NB4 (cell line): ENCODE data around the gene REEP3.

ENCODE experiments used
- DNase-seq: peaks from one replicate; pipeline ENCODE4 v3.0.0; 2010; ENCODE audit warnings: low read depth
- H3K4me3 ChIP-seq: one replicate; pipeline ENCODE4 v1.5.1; 2011; ENCODE audit warnings: mild to moderate bottlenecking, low read depth, low read length, moderate library complexity
- CTCF ChIP-seq: IDR thresholded peaks from one replicate; pipeline ENCODE4 v1.5.1; 2012; ENCODE audit warnings: low read depth, low read length
- MAX ChIP-seq: IDR thresholded peaks from 2 replicates; pipeline ENCODE4 v1.6.1; 2011; ENCODE audit warnings: low read depth, low read length
- MYC ChIP-seq: IDR thresholded peaks from 2 replicates; pipeline ENCODE4 v1.6.1; 2011; ENCODE audit warnings: low read depth, low read length
- POLR2A ChIP-seq: IDR thresholded peaks from 2 replicates; pipeline ENCODE4 v1.6.1; 2011; ENCODE audit warnings: mild to moderate bottlenecking; ENCODE audit not compliant: insufficient read length; ENCODE audit errors: extremely low read depth

Gene REEP3

GRCh38 chr10:63603709-63604445 lies 82.7 kb downstream of the REEP3 start:
- TF ChIP-seq MAX (no peak), CTCF (no peak), POLR2A (no peak), MYC (no peak)
- no peak overlapping the region for H3K4me3 ChIP-seq
- no peak for DNase-seq

- no peak for DNase-seq
- no peak overlapping the region for H3K4me3 ChIP-seq
- TF ChIP-seq MYC (no peak), CTCF (no peak), MAX (no peak), POLR2A (no peak)
These were observed 84.2 kb downstream of the REEP3 start for GRCh38 chr10:63605197-63605967.

GRCh38 chr10:63608511-63608910 lies 87.3 kb downstream of the REEP3 start:
- no peak overlapping the region for H3K4me3 ChIP-seq
- DNase-seq = no peak
- TF ChIP-seq POLR2A = no peak
- no peak for TF ChIP-seq MYC
- no peak for TF ChIP-seq CTCF
- no peak for TF ChIP-seq MAX

- no peak overlapping the region for H3K4me3 ChIP-seq
- DNase-seq = no peak
- TF ChIP-seq MYC = no peak
- no peak for TF ChIP-seq POLR2A
- TF ChIP-seq CTCF = no peak
- no peak for TF ChIP-seq MAX
These were observed 89.9 kb downstream of the REEP3 start for GRCh38 chr10:63611078-63611477.

GRCh38 chr10:63614371-63614891 lies 93.2 kb downstream of the REEP3 start:
- DNase-seq = no peak
- H3K4me3 ChIP-seq = no peak overlapping the region
- TF ChIP-seq POLR2A (no peak), MAX (no peak), CTCF (no peak), MYC (no peak)
